NOMO-1 treated with DMSO at 0.1 percent for 48 hours (cell line): ENCODE results near the gene ARMC12.
A peak's percentile ranks its signal among the peaks of the same experiment; 100 is the strongest.
"Not testable (repeated sequence)": the region's sequence is repeated elsewhere in the genome, so short reads cannot be mapped to it uniquely, and the experiment has no call there.

Source experiments
- DNase-seq: peaks from one replicate; lab custom pipeline; 2025; ENCODE audit not compliant: unreplicated experiment; lab: John Stamatoyannopoulos, UW

The ARMC12 gene, protein sequence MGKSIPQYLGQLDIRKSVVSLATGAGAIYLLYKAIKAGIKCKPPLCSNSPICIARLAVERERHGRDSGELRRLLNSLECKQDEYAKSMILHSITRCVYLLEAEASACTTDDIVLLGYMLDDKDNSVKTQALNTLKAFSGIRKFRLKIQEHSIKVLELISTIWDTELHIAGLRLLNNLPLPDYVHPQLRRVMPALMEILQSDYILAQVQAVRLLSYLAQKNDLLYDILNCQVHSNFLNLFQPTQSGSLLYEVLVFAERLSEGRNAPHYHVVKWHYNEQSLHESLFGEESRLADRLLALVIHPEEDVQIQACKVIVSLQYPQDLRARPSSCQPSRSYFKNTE

DNA sequence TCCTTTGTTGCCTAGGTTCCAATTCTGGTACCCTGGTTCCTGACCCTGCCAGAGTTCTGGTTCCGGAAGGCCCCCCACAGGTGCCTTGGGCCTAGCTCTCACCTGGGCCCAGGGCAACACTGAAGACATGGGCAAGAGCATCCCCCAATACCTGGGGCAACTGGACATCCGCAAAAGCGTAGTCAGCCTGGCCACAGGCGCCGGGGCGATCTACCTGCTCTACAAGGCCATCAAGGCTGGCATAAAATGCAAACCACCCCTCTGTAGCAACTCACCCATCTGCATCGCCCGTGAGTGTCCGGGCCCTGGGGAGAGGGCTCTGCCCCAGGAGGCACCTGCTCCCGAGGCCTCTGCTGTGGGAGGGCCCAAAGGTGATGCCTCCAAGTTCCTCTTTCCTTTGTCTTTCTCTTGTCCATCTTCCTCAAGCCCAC is at the start of gene ARMC12:
TSS of gene ARMC12 (plus strand) at position 51 of the 431 bp plus-strand sequence. CDS start at position 128, 77 bp downstream.
- no peak for DNase-seq

DNA sequence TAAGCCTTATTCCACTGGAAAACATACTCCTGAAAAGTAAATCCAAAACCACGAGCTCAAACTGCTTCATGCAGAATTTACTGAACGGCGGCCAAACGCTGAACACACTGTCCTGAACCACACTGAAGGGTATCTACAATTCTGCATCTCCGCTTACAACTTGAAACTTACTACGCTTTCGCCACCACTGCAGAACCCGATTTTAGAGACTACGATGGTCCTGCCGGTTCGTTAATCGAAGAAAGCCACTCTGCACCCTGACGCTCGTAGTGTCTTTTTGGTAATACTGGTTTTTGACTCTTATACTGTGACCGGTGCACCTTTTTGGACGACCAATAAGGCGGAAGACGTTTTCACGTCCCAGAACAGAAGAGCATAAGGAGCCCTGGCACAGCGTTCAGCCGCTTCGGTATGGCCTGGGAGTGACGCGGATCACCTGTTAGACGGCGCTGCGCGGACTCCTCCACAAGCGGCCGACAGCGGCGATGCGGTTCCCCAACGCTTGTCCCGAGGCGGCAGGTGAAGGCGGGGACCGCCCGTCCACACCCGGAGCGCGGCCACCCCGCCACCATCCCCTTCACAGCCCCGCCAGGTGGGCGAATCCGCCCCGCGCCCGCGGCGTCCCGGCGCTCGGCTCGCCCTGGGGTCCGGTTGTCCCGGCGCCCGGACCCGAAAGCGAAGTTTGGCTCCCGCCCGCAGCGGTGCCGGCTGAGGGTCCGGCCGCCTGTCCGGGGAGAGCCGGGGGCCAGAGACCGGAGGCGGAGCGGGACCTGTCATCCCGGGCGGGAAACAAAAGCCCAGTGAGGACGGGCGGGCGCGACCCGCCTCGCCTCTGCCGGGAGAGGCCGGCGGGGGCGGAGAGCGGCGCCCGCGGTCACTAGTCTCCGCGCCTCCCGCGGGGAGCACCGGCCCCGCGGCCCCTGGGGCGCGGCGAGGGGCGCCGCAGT is 48.9 kb upstream of the ARMC12 start:
- DNase-seq, result peak; percentile 48

DNA sequence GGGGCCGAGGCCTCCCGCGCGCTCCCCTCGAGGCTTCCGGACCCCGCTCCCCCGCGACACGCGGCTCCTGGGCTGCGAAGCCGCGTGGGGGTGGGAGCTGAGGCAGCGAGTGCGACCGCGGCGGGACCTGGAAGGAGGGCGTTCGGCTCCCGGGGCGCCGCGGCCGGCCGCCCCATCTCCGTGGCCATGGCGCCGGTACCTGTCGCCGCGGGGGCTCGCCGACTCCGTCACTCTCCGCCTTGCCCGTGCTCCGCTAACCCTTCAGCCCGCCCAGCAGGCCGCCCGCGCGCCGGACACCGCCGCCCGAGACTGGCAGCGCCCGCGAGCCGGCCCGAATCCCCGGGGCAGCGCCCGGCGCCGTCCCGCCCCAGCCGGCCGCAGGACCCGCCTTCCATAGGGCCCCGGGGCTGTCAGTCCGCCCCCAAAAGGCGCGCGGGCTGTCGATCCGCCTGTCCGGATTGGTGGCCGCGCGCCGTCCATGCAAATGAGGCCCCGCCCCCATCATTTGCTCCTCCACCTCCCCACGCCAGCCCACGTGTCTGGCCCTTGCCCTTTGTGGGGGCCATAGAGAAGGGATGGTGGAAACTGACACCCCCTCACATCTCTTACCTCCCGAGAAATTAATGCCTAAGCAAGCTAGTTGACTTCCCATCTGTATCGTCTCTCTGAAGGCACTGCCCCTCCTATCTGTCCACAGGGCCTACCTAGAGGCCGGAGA is 48.1 kb upstream of the ARMC12 start, which contains the start of gene FKBP5:
TSS of gene FKBP5 (minus strand) at position 311 of the 718 bp plus-strand sequence. CDS start 46,091 bp downstream, outside the sequence.
- peak; percentile 81 for DNase-seq

DNA sequence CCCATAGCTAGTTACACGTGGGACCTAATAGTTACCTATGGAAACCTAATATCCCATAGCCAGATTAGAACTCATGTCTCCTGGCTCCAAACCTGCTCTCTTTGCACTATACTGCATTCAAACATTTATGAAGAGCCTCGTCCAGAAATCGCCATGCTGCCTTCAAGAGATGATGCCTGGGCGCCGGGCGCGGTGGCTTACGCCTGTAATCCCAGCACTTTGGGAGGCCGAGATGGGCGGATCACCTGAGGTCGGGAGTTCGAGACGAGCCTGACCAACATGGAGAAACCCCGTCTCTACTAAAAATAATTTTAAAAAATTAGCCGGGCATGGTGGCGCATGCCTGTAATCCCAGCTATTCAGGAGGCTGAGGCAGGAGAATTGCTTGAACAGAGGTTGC is 46.8 kb upstream of the ARMC12 start:
- not testable (repeated sequence) for DNase-seq

DNA sequence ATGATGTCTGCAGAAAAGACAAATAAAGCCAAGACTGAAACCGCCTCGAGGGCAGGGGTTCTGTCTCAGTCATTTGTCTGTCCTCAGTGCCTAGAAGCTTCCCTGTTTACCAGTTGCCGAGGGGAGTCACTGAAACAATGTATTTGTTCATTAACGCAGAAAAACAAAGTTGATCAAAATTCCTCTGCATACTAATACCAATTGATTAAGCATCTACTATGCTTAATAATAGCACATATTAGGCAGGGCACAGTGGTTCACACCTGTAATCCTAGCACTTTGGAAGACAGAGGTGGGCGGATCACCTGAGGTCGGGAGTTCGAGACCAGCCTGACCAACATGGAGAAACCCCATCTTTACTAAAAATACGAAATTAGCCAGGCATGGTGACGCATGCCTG is 46.3 kb upstream of the ARMC12 start:
- DNase-seq, result no peak

DNA sequence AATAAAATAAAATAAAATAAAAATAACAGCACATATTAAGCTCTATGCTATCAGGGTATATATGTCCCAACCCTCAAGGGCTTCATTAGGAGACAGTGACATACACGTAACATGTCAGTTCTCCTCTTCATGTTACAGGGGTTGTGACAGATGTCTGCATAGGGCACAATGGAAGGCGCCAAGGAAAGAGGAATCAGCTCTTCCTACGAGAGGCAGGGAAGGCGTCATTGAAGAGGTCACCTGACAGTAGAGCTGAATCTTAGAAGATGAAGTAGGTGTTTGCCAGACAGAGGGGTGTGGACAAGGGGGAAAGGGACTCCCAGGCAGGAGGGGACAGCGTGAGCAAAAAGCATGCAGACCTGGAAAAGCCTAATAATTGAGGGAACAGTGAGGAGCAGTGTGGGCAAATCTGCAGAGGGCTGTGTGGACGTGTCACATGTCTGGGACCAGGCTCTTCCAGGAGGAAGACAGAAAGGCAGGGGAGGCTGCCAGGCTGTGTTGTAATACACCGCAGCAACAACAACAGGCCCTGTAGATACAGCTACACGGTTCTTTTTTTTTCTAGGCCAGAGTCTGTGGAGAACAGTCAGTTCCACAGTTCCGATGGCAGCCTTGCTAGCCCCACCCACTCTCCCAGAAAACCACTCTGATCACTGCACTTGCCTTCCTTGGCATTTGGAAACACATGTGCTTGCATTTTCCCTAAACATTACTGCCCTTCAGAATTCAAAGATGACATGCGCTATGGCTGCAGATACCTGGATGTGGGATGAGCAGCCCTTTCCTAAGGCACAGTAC is 45.6 kb upstream of the ARMC12 start:
- DNase-seq, result peak; percentile 50

DNA sequence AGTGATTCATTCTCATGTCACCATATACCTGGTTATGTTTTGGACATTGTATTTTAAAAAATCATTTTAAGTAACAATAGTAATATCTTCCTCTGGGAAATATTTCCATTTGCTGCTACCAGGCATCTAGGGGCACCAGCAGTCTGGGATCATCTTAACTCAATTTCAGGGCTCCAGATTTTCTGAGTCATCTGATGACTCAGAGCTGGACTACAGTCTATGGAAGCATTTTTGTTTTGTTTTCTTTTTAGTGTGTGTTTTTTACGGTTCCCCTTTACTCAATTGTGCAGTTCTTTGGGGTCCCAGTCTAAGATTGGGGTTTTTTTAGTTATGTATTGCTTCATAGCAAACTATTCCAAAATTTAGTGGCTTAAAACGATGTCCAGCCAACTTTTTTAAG is 42.4 kb upstream of the ARMC12 start:
- DNase-seq, result no peak

DNA sequence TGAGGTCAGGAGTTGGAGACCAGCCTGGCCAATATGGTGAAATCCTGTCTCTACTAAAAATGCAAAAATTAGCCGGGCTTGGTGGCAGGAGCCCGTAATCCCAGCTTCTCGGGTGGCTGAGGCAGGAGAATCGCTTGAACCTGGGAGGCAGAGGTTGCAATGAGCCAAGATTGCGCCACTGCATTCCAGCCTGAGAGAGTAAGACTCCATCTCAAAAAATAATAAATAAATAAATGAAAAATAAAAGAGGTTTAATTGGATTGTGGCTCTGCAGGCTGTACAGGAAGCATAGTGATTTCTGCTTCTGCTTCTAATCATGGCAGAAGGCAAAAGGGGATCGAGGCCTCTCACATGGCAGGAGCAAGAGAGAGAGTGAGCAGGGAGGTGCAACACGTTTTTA is 38.4 kb upstream of the ARMC12 start:
- not testable (repeated sequence) for DNase-seq

DNA sequence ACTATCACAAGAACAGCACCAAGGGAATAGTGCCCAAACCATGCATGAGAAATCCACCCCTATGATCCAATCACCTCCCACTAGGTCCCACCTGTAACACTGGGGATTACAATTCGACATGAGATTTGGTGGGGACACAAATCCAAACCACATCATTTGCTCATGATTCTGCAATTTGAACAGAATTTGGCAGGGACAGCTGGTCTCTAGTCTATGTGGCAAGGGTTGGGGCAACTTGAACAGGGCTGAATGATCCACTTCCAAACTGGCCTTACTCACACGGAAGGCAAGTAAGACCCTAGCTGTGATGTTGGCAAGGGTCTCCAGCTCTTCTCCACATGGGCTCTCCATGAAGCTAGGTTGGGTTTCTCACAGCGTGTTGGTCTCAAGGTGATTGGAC is 38.0 kb upstream of the ARMC12 start:
- no peak for DNase-seq

DNA sequence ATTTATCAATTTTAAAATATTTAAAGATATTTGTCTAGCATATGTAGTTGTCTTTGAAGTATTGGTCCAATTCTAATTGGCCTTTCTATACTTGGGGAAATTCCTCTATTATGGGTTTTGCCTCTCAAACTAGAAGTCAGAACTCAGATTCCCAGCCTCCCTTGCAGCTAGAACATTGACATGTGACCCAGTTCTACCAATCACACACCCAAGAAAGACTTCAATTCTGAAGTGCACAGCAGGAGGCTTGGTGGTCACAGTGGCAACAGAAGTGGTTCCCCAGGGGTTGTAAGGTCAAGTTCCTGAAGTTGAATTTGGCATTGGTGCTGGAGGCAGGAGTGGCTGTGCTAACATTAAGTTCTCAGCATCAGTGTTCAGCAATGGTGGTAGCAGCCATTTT is 33.3 kb upstream of the ARMC12 start:
- no peak for DNase-seq

DNA sequence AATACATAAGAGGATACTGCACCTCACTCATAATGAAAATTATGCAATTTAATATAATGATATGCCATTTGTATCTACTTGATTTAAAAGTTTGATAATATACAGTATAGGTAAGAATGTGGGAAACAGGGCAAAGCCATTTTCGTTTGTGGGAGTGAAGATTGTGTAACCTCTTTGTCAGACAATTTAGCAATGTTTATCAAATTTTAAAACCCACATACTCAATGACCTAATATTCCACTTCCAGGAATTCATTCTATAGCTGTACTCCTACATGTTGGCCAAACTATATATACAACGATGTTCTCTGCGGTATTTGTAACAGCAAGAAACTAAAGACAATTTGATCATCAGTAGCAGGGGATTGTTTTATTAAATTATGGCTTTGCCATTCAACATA is 30.4 kb upstream of the ARMC12 start:
- DNase-seq, result peak; percentile 46

DNA sequence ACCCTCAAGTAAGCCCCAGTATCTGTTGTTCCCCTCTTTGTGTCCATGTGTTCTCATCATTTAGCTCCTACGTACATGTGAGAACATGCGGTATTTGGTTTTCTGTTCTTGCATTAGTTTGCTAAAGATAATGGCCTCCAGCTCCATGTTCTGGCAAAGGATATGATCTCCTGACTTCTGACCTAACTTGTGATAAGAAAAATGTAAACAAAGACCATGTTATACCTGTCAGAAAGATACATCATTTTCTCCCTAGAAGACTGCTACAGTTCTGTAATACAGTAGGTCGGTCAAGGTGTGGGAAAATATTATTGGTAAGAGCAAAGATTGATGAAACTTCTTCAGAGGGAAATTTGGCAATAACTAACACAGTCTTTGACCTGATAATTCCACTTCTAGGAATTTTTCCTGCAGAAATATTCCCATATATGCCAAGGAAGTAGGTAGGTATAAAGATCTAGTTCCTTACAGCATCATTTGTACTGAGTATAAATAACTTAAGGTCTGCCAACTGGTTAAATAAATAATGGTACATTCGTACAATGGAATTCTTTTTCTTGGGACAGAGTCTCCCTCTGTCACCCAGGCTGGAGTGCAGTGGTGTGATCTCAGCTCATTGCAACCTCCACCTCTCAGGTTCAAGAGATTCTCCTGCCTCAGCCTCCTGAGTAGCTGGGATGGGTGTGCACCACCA is 29.0 kb upstream of the ARMC12 start:
- no peak for DNase-seq

DNA sequence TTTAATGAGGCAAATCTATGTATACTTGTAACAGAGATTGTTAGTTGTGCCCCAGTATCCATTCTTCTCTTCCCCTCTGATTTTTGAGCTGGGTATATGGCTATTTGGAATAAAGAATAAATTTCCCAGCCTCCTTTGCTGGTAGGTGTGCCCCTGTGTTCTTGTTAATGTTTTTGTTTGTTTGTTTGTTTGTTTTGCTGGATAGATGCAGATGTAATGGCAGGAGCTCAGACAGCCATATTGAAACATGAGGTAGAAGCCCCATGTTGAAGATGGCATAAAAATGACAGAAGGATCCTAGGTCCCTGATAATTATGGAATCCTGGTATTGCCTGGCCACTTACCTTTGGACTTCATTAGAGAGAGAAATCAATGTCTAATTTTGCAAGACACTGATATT is 28.2 kb upstream of the ARMC12 start:
- no peak for DNase-seq

DNA sequence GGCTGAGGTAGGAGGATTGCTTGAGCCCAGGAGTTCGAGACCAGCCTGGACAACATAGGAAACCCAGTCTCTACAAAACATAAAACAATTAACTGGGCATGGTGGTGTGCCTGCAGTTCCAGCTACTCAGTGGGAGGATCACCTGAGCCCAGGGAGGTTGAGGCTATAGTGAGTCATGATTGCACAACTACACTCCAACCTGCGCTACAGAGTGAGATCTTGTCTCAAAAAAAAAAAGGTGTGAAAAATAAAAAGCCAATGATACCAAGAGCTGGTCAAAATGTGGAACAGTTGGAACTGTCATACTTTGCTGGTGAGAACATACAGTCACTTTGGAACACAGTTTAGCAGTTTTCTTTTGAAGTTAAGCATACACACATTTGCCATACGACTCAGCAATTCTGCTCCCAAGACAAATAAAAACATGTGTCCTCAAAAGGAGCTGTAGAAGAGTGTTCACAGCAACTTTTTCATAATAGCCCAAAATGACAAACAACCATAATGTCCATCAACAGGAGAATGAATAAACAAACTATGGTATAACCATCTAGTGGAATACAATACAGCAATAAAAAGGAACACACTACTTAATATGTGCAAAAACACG is 26.5 kb upstream of the ARMC12 start:
- DNase-seq, result no peak

DNA sequence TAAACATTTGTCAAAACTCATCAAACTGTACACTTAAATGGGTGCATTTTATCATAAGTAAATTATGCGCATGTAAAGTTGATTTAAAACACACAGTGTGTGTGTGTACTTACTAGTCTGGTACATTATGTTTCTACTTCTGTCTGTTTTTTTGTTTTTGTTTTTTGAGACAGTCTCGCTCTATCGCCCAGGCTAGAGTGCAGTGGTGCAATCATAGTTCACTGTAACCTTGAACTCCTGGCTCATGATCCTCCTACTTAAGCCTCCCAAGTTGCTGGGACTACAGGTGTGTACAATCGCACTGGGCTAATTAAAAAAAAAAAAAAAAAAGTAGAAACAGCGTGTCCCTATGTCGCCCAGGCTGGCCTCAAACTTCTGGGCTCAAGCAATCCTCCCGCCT is 25.1 kb upstream of the ARMC12 start:
- no peak for DNase-seq

DNA sequence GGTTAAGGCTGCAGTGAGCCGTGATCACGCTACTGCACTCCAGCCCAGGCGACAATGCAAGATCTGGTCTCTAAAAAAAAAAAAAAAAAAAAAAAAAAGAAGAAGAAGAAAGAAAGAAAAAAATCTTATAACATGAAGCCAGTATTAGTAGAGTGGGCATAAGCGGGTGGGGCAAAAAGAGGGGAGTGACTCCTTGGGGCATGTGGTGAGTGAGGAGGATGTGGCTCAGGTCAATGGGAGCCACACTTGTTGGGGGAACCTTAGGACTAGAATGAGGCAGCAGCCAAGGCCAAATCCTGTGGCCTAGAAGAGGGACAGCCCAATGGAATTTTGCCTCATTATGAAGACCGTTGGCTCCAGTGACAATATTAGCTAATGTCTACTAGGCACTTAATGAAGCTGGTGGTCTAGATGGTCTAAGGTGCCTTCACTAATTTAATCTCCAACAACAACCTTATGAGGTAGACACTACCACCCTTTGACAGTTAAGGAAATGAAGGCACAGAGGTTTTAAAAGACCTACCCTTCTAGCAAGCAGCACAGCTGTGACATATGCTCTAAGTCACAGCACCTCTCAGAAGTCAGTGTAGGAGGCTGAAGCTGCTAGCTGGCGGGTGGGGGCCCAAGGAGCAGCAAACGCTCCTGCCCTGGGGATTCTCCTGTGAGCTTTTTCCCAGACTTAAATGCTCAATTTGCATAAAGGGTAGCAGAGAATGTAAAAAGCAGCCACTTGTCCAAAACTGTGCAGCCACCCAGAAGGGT is 23.6 kb upstream of the ARMC12 start:
- no peak for DNase-seq

DNA sequence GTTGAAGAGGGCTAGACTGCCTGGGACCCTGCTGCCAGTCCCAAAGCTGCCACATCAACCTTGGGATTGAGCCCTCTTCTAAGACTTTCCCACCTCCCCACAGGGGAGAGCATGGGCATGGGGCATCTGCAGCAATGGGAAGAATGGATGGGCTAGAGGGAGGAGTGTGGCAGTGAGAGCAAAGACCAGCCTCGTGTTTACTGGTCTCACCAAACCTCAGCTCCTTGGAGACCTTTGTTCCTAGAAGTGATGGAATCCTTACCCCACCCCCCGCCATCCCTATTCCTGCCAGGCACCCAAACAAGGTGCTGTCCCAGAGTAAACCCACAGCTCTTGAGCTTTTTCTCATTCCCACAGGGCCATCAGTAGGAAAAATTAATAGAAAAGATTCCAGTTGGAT is 20.0 kb upstream of the ARMC12 start:
- DNase-seq, result no peak

DNA sequence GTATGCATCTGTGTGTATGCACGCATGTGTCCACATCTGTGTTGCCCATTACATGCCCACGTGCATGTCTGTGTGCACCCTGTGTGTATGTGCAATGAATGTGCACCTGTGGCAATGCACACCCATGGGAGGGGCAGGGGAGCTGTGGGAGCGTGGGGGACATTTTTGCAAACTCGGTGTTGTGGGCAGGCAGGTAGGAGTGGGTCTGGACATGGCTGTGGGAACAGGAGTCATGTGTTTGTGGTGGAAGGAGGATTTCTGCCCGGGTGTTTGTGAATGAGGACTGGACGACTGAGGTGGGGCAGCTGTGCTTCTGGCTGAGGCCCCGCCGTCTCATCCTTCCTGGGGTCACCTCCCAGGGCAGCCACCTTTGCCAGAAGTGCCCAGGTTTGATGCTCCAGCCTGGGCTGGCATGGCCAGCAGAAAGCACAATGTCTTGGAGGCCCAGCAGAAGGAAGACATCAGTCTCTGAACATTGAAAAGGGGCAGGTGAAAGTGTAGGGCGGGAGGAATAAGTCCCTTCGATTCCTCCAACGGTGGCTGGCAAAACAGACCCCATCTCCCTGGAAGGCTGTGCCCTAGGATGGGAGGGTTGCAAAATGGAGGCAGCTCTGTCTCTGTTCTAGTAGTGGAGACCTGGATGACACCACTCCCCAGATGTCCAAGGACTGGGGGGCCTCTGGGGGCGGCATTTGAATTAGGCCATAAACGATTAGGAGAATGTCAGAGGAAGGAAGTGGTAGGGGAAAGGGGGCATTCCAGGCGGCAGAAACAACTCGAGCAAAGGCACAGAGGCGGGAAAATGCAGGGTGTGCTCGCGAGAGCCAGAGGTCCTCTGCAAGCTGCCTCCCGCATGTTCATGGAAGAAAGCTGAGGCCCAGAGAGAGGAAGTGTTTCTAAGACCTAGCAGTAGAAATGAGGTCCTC is 19.1 kb upstream of the ARMC12 start:
- no peak for DNase-seq
